Stimulated activated CD8-positive, alpha-beta memory T cell treated with anti-CD3 and anti-CD28 coated beads, Interleukin-15, amount 100 ng/mL, for 24 hours (primary cell): Measurements from ENCODE around the gene FOXA3.

ENCODE experiments used
- DNase-seq: peaks from one replicate; pipeline ENCODE4 v3.0.0-alpha.2; 2020; ENCODE audit warnings: low read depth

The FOXA3 gene

GRCh38 chr19:45874620-45874966 lies 10.5 kb downstream of the FOXA3 start:
- no peak for DNase-seq

- DNase-seq: no peak
Observed at GRCh38 chr19:45876161-45876410, 12.0 kb downstream of the FOXA3 start.

- no peak for DNase-seq
Observed at GRCh38 chr19:45876411-45877197, 12.5 kb downstream of the FOXA3 start.

- DNase-seq: no peak
Observed at GRCh38 chr19:45878043-45878794, 14.1 kb downstream of the FOXA3 start.

GRCh38 chr19:45879055-45879454 lies 14.9 kb downstream of the FOXA3 start:
- no peak for DNase-seq

GRCh38 chr19:45879971-45880370 lies 15.8 kb downstream of the FOXA3 start:
- DNase-seq: no peak

GRCh38 chr19:45881082-45881908 lies 17.2 kb downstream of the FOXA3 start:
- no peak for DNase-seq

GRCh38 chr19:45881909-45882528 lies 17.9 kb downstream of the FOXA3 start:
- no peak for DNase-seq

- peak; percentile 64 for DNase-seq
Observed at GRCh38 chr19:45882652-45883585, 18.8 kb downstream of the FOXA3 start.

- DNase-seq: no peak
Observed at GRCh38 chr19:45883586-45883880, 19.4 kb downstream of the FOXA3 start.

- DNase-seq: no peak
Observed at GRCh38 chr19:45883881-45884681, 20.0 kb downstream of the FOXA3 start.

- no peak for DNase-seq
Observed at GRCh38 chr19:45884682-45885555, 20.8 kb downstream of the FOXA3 start.

- DNase-seq: peak; percentile 59
Observed at GRCh38 chr19:45885556-45886426, 21.7 kb downstream of the FOXA3 start, which contains the start of gene IRF2BP1. IRF2BP1 (minus strand) TSS chr19:45886141; CDS start chr19:45885774, 367 bp downstream.

GRCh38 chr19:45886427-45887199 lies 22.5 kb downstream of the FOXA3 start:
- peak; percentile 65 for DNase-seq

GRCh38 chr19:45887200-45887710 lies 23.1 kb downstream of the FOXA3 start:
- DNase-seq: no peak

GRCh38 chr19:45889210-45889885 lies 25.2 kb downstream of the FOXA3 start:
- no peak for DNase-seq

GRCh38 chr19:45890877-45891276 lies 26.8 kb downstream of the FOXA3 start:
- no peak for DNase-seq
